Keratinocyte (primary cell): ENCODE measurements around the gene CCZ1B. TPM values are rescaled to one million over a fixed set of nuclear protein-coding genes. Genes with fewer than 3 reads are reported as not detected.
"Not testable (repeated sequence)": the region's sequence is repeated elsewhere in the genome, so short reads cannot be mapped to it uniquely, and the experiment has no call there.

Source experiments
- DNase-seq: peaks from one replicate; pipeline ENCODE4 v3.0.0-alpha.2; 2011; ENCODE audit warnings: low read depth, missing footprints, low spot score
- FAIRE-seq: peaks from 2 replicates; lab custom pipeline; 2011; peaks lifted over from hg19 to GRCh38; lab: Jason Lieb, UNC
- H2AFZ ChIP-seq: 2 replicates; pipeline ENCODE4 v1.6.0; 2012; ENCODE audit warnings: low read length, control low read depth, inconsistent platforms; ENCODE audit not compliant: control insufficient read depth
- H3K27ac ChIP-seq: 2 replicates; pipeline ENCODE4 v1.5.1; 2011; ENCODE audit warnings: low read length; ENCODE audit not compliant: control insufficient read depth, insufficient read depth
- H3K27me3 ChIP-seq: 3 replicates; pipeline ENCODE4 v1.6.0; 2011; ENCODE audit warnings: low read length; ENCODE audit not compliant: control insufficient read depth, insufficient read depth; ENCODE audit errors: extremely low read depth
- H3K36me3 ChIP-seq, 2 experiments: 2 replicates in 1 of 2; 3 replicates in 1 of 2; pipeline ENCODE4 v1.5.1; 2011; ENCODE audit warnings: low read length in 2 of 2, mild to moderate bottlenecking in 1 of 2; ENCODE audit not compliant: control insufficient read depth in 2 of 2, insufficient read depth in 2 of 2; ENCODE audit errors: extremely low read depth in 1 of 2
- H3K4me1 ChIP-seq: 3 replicates; pipeline ENCODE4 v1.5.1; 2011; ENCODE audit warnings: low read length; ENCODE audit not compliant: control insufficient read depth, insufficient read depth; ENCODE audit errors: extremely low read depth
- H3K4me2 ChIP-seq: 3 replicates; pipeline ENCODE4 v1.6.0; 2011; ENCODE audit warnings: low read depth, low read length; ENCODE audit not compliant: control insufficient read depth, insufficient read depth; ENCODE audit errors: extremely low read depth
- H3K4me3 ChIP-seq, 3 experiments: fragments of 200-600 bp in 1 of 3; sonication (generic) in 1 of 3; 2 replicates in 2 of 3; 3 replicates in 1 of 3; pipeline ENCODE4 v1.5.1; 2011 to 2016; ENCODE audit warnings: low read length in 3 of 3, mild to moderate bottlenecking in 3 of 3, control low read depth in 2 of 3, inconsistent platforms in 1 of 3, low read depth in 1 of 3, mixed read lengths in 1 of 3, mixed run types in 1 of 3, moderate library complexity in 1 of 3; ENCODE audit not compliant: control insufficient read depth in 2 of 3, insufficient read depth in 2 of 3; ENCODE audit errors: extremely low read depth in 1 of 3
- H3K79me2 ChIP-seq: 2 replicates; pipeline ENCODE4 v1.6.0; 2012; ENCODE audit warnings: low read length; ENCODE audit not compliant: control insufficient read depth, insufficient read depth
- H3K9ac ChIP-seq: 3 replicates; pipeline ENCODE4 v1.6.0; 2011; ENCODE audit warnings: low read length; ENCODE audit not compliant: control insufficient read depth, insufficient read depth; ENCODE audit errors: extremely low read depth
- H3K9me1 ChIP-seq: 3 replicates; pipeline ENCODE4 v1.6.0; 2011; ENCODE audit warnings: low read length; ENCODE audit not compliant: control insufficient read depth, insufficient read depth; ENCODE audit errors: extremely low read depth
- H3K9me3 ChIP-seq: 2 replicates; pipeline ENCODE4 v1.5.1; 2012; ENCODE audit warnings: low read depth, low read length; ENCODE audit not compliant: control insufficient read depth
- H4K20me1 ChIP-seq: 3 replicates; pipeline ENCODE4 v1.6.0; 2011; ENCODE audit warnings: low read length; ENCODE audit not compliant: control insufficient read depth, insufficient read depth; ENCODE audit errors: extremely low read depth
- dilution Hi-C: fragments of 300-500 bp; cut with MboI; formaldehyde crosslinking; loops from one replicate; pipeline ENCODE4 v1.7.0; 2020; ENCODE audit warnings: low sequenced_read_pairs; ENCODE audit not compliant: extremely low pct_ligation_motif_present
- polyA plus RNA-seq, 5 experiments: library from polyadenylated mRNA; depleted of rRNA in 3 of 5; stranded (reverse) in 3 of 5; stranded (forward) in 1 of 5; unstranded in 1 of 5; fragments of >200 nt; gene quantifications; 1 replicate in 1 of 5; 2 replicates in 3 of 5; 3 replicates in 1 of 5; pipeline versions ENCODE4 v1.2.1 to v1.2.3, GENCODE V29; 2011 to 2012; ENCODE audit warnings: missing spikeins in 2 of 5, low read depth in 1 of 5, low replicate concordance in 1 of 5

Gene CCZ1B
- polyA plus RNA-seq, 1 donor (not counting 4 experiments of a cell fraction or from before 2014, with no cell fraction given): 42.7 TPM

- H4K20me1 ChIP-seq, H3K36me3 ChIP-seq, DNase-seq, H3K27ac ChIP-seq, H3K79me2 ChIP-seq, FAIRE-seq, H3K9me1 ChIP-seq, H3K27me3 ChIP-seq, H3K4me2 ChIP-seq, H2AFZ ChIP-seq, dilution Hi-C loops, H3K9me3 ChIP-seq, H3K4me3 ChIP-seq, H3K4me1 ChIP-seq, H3K9ac ChIP-seq: not testable (repeated sequence)
Measured at GRCh38 chr7:6807959-6808358, 18.1 kb downstream of the CCZ1B start.

DNA sequence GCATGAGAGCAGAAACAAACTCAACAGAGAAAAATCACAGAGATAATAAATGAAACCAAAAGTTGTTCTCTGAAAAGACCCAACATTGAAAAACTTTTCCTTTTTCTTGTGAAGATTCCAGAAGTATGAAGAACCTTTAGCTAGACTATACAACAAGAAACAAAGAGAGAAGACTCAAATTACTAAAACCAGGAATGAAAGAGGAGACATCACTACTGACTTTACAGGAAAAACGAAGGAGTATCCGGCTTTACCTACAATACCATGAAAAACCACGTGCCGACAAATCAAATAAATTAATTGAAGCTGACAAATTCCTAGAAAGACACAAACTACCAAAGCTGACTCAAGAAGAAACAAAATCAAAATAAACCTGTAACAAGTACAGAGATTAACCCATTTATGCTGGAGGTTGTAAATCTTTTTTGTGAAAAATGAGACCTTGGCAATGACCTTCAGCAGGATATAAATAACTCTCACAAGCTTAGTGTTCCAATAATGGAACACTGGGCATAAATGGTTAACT, 18.6 kb downstream of the CCZ1B start:
- H3K9me1 ChIP-seq, dilution Hi-C loops, H3K36me3 ChIP-seq, H3K79me2 ChIP-seq, H3K4me1 ChIP-seq, H4K20me1 ChIP-seq, FAIRE-seq, H3K27ac ChIP-seq, H3K4me3 ChIP-seq, DNase-seq, H2AFZ ChIP-seq, H3K27me3 ChIP-seq, H3K4me2 ChIP-seq, H3K9me3 ChIP-seq, H3K9ac ChIP-seq: not testable (repeated sequence)

DNA sequence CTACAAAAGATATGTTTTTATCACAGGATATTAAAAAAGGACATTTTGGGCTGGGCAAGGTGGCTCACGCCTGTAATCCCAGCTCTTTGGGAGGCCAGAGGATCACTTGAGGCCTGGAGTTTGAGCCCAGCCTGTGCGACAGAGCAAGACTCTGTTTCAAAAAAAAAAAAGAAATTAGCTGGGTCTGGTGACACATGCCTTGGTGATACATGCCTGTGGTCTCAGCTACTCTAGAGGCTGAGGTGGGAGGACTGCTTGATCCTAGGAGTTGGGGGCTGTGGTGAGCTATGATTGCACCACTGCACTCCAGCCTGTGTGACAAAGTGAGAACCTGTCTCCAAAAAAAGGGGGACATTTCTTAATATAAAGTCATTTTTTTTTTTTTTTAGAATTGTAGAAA, 25.7 kb downstream of the CCZ1B start:
- H4K20me1 ChIP-seq, H3K79me2 ChIP-seq, H3K9me1 ChIP-seq, H3K4me2 ChIP-seq, H2AFZ ChIP-seq, H3K9me3 ChIP-seq, H3K27me3 ChIP-seq, FAIRE-seq, DNase-seq, H3K27ac ChIP-seq, dilution Hi-C loops, H3K36me3 ChIP-seq, H3K4me1 ChIP-seq, H3K4me3 ChIP-seq, H3K9ac ChIP-seq: not testable (repeated sequence)

DNA sequence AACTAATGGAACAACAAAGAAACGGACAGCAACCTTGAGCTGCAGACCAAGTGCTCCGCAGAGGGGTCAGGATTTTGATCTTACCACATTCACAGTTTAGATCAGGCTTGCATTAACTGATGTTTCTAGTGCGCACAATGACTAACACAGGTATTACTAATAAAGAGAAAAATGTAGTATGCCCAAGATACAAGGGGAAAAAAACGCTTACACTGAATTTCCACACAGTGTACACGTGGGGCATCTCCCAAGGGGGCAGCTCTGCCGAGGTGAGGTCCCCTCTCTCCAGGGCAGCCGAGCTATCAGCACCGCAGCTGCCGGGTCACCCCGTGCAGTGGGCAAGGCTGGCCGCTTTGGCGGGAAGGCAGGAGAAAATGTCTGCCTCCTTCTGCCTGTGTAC, 26.2 kb downstream of the CCZ1B start:
- H4K20me1 ChIP-seq, H3K4me1 ChIP-seq, dilution Hi-C loops, H3K79me2 ChIP-seq, H3K4me3 ChIP-seq, H2AFZ ChIP-seq, H3K9ac ChIP-seq, FAIRE-seq, H3K4me2 ChIP-seq, H3K9me1 ChIP-seq, H3K9me3 ChIP-seq, H3K36me3 ChIP-seq, H3K27ac ChIP-seq, H3K27me3 ChIP-seq, DNase-seq: not testable (repeated sequence)

- H3K27ac ChIP-seq, H3K4me1 ChIP-seq, H3K9ac ChIP-seq, H3K4me3 ChIP-seq, H3K9me3 ChIP-seq, H2AFZ ChIP-seq, FAIRE-seq, H3K36me3 ChIP-seq, H3K79me2 ChIP-seq, dilution Hi-C loops, H3K9me1 ChIP-seq, DNase-seq, H3K27me3 ChIP-seq, H3K4me2 ChIP-seq, H4K20me1 ChIP-seq: not testable (repeated sequence)
Measured at GRCh38 chr7:6798047-6798446, 28.0 kb downstream of the CCZ1B start.
